ENCODE results near the gene VWCE. TPM values are rescaled to one million over a fixed set of nuclear protein-coding genes. Genes with fewer than 3 reads are reported as not detected.

VWCE gene
- total RNA-seq, 2 experiments from 2014 or later, result 0.64 to 1.0 TPM

GRCh38 chr11:61264795-61265194 is 30.3 kb downstream of the VWCE start:
- H3K27ac Mint-ChIP-seq, result no peak overlapping the region
- ATAC-seq (ENCODE audit: poor library complexity) (no peak), DNase-seq (no peak)
- Histone ChIP-seq H3K27ac (ENCODE audit: low read depth in 1 of 2, low read length in 2 of 2) (no peak overlapping the region), H3K4me1 (ENCODE audit: insufficient read depth, low read length) (no peaks in the 10 kb centered on the region), H3K27me3 (ENCODE audit: control insufficient read depth in 1 of 2, insufficient read depth in 2 of 2, low read length in 2 of 2) (no peaks in the 10 kb centered on the region), H3K4me3 (ENCODE audit: low read length) (no peak overlapping the region), H3K36me3 (ENCODE audit: insufficient read depth, low read length) (no peaks in the 10 kb centered on the region), H3K9me3 (ENCODE audit: control insufficient read depth in 1 of 2, insufficient read depth in 1 of 2, low read length in 2 of 2) (no peaks in the 10 kb centered on the region)
- ChIA-PET POLR2A (no interaction called here), CTCF (no interaction called here)
- no peaks in the 10 kb centered on the region for H3K4me1 Mint-ChIP-seq (ENCODE audit: low read depth)
- intact Hi-C loops (cut with DNase I, micrococcal nuclease), result no loop called here
- no peaks in the 10 kb centered on the region for H3K9me3 Mint-ChIP-seq
- H3K27me3 Mint-ChIP-seq, result no peaks in the 10 kb centered on the region
- no peak overlapping the region for H3K4me3 Mint-ChIP-seq
- no peaks in the 10 kb centered on the region for H3K36me3 Mint-ChIP-seq (ENCODE audit: low read depth)
- no peak for TF ChIP-seq CTCF (IDR thresholded peaks at IDR 0.05)

DNA sequence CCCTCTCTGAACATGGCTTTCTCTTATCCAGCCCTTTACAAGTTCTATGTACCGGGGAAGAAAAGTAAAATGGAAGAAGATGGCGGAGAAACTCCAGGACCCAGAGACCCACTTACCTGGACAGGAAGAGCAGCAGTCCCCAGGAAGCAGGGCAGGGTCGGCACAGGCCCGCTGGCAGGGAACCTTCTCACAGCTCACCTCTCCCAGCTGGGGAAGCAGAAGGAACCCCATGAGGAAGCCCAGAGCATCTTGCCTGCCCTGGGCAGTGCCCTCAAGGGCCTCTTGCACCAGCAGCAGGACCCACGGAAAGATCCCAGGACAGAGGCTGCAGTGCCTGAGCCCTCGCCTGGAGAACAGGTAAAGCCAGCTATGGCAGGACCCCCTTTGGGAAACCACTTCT is 30.7 kb downstream of the VWCE start:
- no peak overlapping the region for H3K4me3 ChIP-seq (ENCODE audit: low read length)
- H3K9me3 ChIP-seq (ENCODE audit: control insufficient read depth in 1 of 2, insufficient read depth in 1 of 2, low read length in 2 of 2), result no peaks in the 10 kb centered on the region
- intact Hi-C loops (cut with DNase I, micrococcal nuclease), result no loop called here
- no peaks in the 10 kb centered on the region for H3K36me3 Mint-ChIP-seq (ENCODE audit: low read depth)
- no peak overlapping the region for H3K27ac Mint-ChIP-seq
- DNase-seq (no peak), ATAC-seq (ENCODE audit: poor library complexity) (no peak)
- no peak for TF ChIP-seq CTCF (IDR thresholded peaks at IDR 0.05)
- no peak overlapping the region for H3K4me3 Mint-ChIP-seq
- POLR2A ChIA-PET, result no interaction called here
- H3K9me3 Mint-ChIP-seq, result no peaks in the 10 kb centered on the region
- H3K36me3 ChIP-seq (ENCODE audit: insufficient read depth, low read length), result no peaks in the 10 kb centered on the region
- no peak overlapping the region for H3K27ac ChIP-seq (ENCODE audit: low read depth in 1 of 2, low read length in 2 of 2)
- no peaks in the 10 kb centered on the region for H3K4me1 Mint-ChIP-seq (ENCODE audit: low read depth)
- H3K27me3 Mint-ChIP-seq, result no peaks in the 10 kb centered on the region
- H3K4me1 ChIP-seq (ENCODE audit: insufficient read depth, low read length), result no peaks in the 10 kb centered on the region
- no peaks in the 10 kb centered on the region for H3K27me3 ChIP-seq (ENCODE audit: control insufficient read depth in 1 of 2, insufficient read depth in 2 of 2, low read length in 2 of 2)
- CTCF ChIA-PET, result no interaction called here

DNA sequence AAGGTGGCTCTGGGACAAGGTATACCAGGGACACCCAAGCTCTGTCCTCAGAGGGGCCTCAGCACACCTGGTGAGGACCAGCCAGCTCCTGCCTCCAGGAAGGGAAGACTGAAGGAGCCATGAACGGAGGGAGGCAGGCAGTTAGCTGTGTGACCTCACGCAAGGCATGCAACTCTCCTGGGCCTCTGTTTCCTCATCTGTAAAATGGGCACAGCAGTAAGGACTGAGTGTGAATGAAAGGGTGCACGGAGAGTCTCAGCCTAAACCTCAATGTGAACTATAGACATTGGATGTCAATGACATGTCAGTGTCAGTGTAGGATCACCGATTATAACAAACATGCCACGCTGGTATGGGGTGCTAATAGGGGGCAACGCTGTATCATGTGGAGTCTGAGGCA is 35.8 kb downstream of the VWCE start:
- Mint-ChIP-seq H3K9me3 (no peaks in the 10 kb centered on the region), H3K36me3 (ENCODE audit: low read depth) (no peaks in the 10 kb centered on the region), H3K4me1 (ENCODE audit: low read depth) (no peaks in the 10 kb centered on the region), H3K27ac (no peak overlapping the region), H3K4me3 (no peak overlapping the region), H3K27me3 (no peaks in the 10 kb centered on the region)
- H3K27me3 ChIP-seq (ENCODE audit: control insufficient read depth in 1 of 2, insufficient read depth in 2 of 2, low read length in 2 of 2), result no peaks in the 10 kb centered on the region
- no peaks in the 10 kb centered on the region for H3K36me3 ChIP-seq (ENCODE audit: insufficient read depth, low read length)
- intact Hi-C loops (cut with DNase I, micrococcal nuclease), result loop anchor here in 1 of 2 experiments (10.0 kb wide), 1 partner anchor 135 kb away; the partner anchor contains the start of gene TMEM216
- H3K4me1 ChIP-seq (ENCODE audit: insufficient read depth, low read length), result peaks cover 3% of the 10 kb centered on the region
- DNase-seq (no peak), ATAC-seq (ENCODE audit: poor library complexity) (no peak)
- no peak overlapping the region for H3K4me3 ChIP-seq (ENCODE audit: low read length)
- POLR2A ChIA-PET, result no interaction called here
- CTCF ChIA-PET, result no interaction called here
- TF ChIP-seq CTCF (IDR thresholded peaks at IDR 0.05), result no peak
- no peaks in the 10 kb centered on the region for H3K9me3 ChIP-seq (ENCODE audit: control insufficient read depth in 1 of 2, insufficient read depth in 1 of 2, low read length in 2 of 2)
- no peak overlapping the region for H3K27ac ChIP-seq (ENCODE audit: low read depth in 1 of 2, low read length in 2 of 2)
